HepG2 (cell line): ENCODE results near the gene U2AF2. TPM values are rescaled to one million over a fixed set of nuclear protein-coding genes. Genes with fewer than 3 reads are reported as not detected.

Source experiments
- ARNT2 ChIP-seq: sonication (generic); formaldehyde crosslinking; IDR thresholded peaks from 2 replicates; pipeline ENCODE4 v1.8.0; 2022; ENCODE audit warnings: mild to moderate bottlenecking, low read depth, missing genetic modification reagents, moderate library complexity
- ATRX ChIP-seq: sonication (generic); formaldehyde crosslinking; IDR thresholded peaks from 2 replicates; pipeline ENCODE4 v1.4.0; 2020; ENCODE audit warnings: missing genetic modification reagents, borderline replicate concordance
- CEBPB ChIP-seq: IDR thresholded peaks from 2 replicates; pipeline ENCODE4 v1.6.1; 2011; ENCODE audit warnings: low read depth, low read length, improper control_type of control experiment, borderline replicate concordance
- CSRNP1 ChIP-seq: sonication (generic); formaldehyde crosslinking; IDR thresholded peaks from 2 replicates; pipeline ENCODE4 v1.8.1; 2023; ENCODE audit warnings: mild to moderate bottlenecking, missing genetic modification reagents
- EZH2 ChIP-seq: conservative IDR thresholded peaks from 2 replicates; pipeline ENCODE4 v1.6.1; 2012; ENCODE audit warnings: mild to moderate bottlenecking, low read depth, low read length, moderate library complexity
- FOXK2 ChIP-seq: fragments of 450-650 bp; IDR thresholded peaks from 2 replicates; pipeline ENCODE4 v1.6.1; 2016
- FOXP1 ChIP-seq, 2 experiments: fragments of 450-650 bp in 1 of 2; IDR thresholded peaks; 2 replicates each; pipeline ENCODE4 v1.6.1; 2017 to 2018; ENCODE audit warnings: antibody characterized with exemption in 1 of 2
- GATAD2A ChIP-seq: IDR thresholded peaks from 2 replicates; pipeline ENCODE4 v1.6.1; 2016
- HOMEZ ChIP-seq: IDR thresholded peaks from 2 replicates; pipeline ENCODE4 v1.6.1; 2016; ENCODE audit warnings: low read depth
- MAFG ChIP-seq: sonication (generic); formaldehyde crosslinking; IDR thresholded peaks from 2 replicates; pipeline ENCODE4 v1.5.1; 2020; ENCODE audit warnings: mild to moderate bottlenecking, missing genetic modification reagents
- MXI1 ChIP-seq: IDR thresholded peaks from 3 replicates; pipeline ENCODE4 v1.6.1; 2012; ENCODE audit warnings: low read depth, low read length, inconsistent platforms, borderline replicate concordance
- PAX8 ChIP-seq: sonication (generic); formaldehyde crosslinking; IDR thresholded peaks from 2 replicates; pipeline ENCODE4 v1.8.0; 2022; ENCODE audit warnings: mild to moderate bottlenecking, missing genetic modification reagents, borderline replicate concordance
- PBX3 ChIP-seq: sonication (generic); formaldehyde crosslinking; IDR thresholded peaks from 2 replicates; pipeline ENCODE4 v1.8.1; 2023; ENCODE audit warnings: missing genetic modification reagents, inconsistent platforms, borderline replicate concordance
- RBFOX2 ChIP-seq: fragments of 200-400 bp; formaldehyde crosslinking; IDR thresholded peaks from 2 replicates; pipeline ENCODE4 v1.6.1; 2017; ENCODE audit warnings: low read depth, mild to moderate bottlenecking, low read length
- SNAPC5 ChIP-seq: sonication (generic); formaldehyde crosslinking; IDR thresholded peaks from 2 replicates; pipeline ENCODE4 v1.8.1; 2023; ENCODE audit warnings: mild to moderate bottlenecking, missing genetic modification reagents, borderline replicate concordance
- SP4 ChIP-seq: sonication (generic); formaldehyde crosslinking; IDR thresholded peaks from 2 replicates; pipeline ENCODE4 v1.8.1; 2023; ENCODE audit warnings: mild to moderate bottlenecking, missing genetic modification reagents
- THAP7 ChIP-seq: sonication (generic); formaldehyde crosslinking; IDR thresholded peaks from 2 replicates; pipeline ENCODE4 v1.8.1; 2023; ENCODE audit warnings: mild to moderate bottlenecking, missing genetic modification reagents
- YEATS2 ChIP-seq: sonication (generic); formaldehyde crosslinking; IDR thresholded peaks from 2 replicates; pipeline ENCODE4 v1.4.0; 2020; ENCODE audit warnings: missing genetic modification reagents, borderline replicate concordance
- ZBTB8A ChIP-seq: sonication (generic); formaldehyde crosslinking; IDR thresholded peaks from 2 replicates; pipeline ENCODE4 v1.4.0; 2020; ENCODE audit warnings: mild to moderate bottlenecking, low read depth, missing genetic modification reagents, borderline replicate concordance
- ZNF326 ChIP-seq: sonication (generic); formaldehyde crosslinking; IDR thresholded peaks from 2 replicates; pipeline ENCODE4 v1.4.0; 2020; ENCODE audit warnings: missing genetic modification reagents, borderline replicate concordance
- ZNF709 ChIP-seq: sonication (generic); formaldehyde crosslinking; IDR thresholded peaks from 2 replicates; pipeline ENCODE4 v1.5.0; 2020; ENCODE audit warnings: mild to moderate bottlenecking, missing genetic modification reagents
- ZSCAN20 ChIP-seq: sonication (generic); formaldehyde crosslinking; IDR thresholded peaks from 2 replicates; pipeline ENCODE4 v1.4.0; 2020; ENCODE audit warnings: missing genetic modification reagents, mild to moderate bottlenecking, borderline replicate concordance
- polyA plus RNA-seq, 8 experiments: library from polyadenylated mRNA; depleted of rRNA in 3 of 8; stranded (reverse) in 7 of 8; unstranded in 1 of 8; fragments of >200 nt; fragmentation: Illumina TruSeq in 4 of 8; extraction: Trizol in 4 of 8; gene quantifications; 2 replicates each; pipeline versions ENCODE4 v1.2.1 to v1.2.3, GENCODE V29; 2011 to 2016; ENCODE audit warnings: low read depth in 4 of 8, missing spikeins in 1 of 8, mixed read lengths in 1 of 8; ENCODE audit not compliant: insufficient read depth in 1 of 8
- total RNA-seq, 5 experiments: library from RNA; depleted of rRNA; stranded (reverse); fragments of >200 nt; fragmentation: Illumina TruSeq; extraction: Trizol; gene quantifications; 2 replicates each; pipeline ENCODE4 v1.2.3, GENCODE V29; 2016; ENCODE audit warnings: low read depth in 1 of 5

Gene U2AF2
- total and polyA plus RNA-seq, 2 of the 13 experiments (the other 11 are each of a cell fraction or from before 2014, with no cell fraction given) = 84.3 to 124 TPM

- TF ChIP-seq ZBTB8A (no peak), GATAD2A (peak; percentile 11; the same call in 1 of the 2 replicates), CEBPB (no peak), SNAPC5 (CRISPR knock-in tag) (no peak), ZSCAN20 (0 out of 2 replicates have a peak, but pooled peaks have one; percentile 30), RBFOX2 (peak; percentile 76), FOXK2 (no peak), HOMEZ (CRISPR knock-in tag) (no peak), SP4 (CRISPR knock-in tag) (no peak; the same call in 1 of the 2 replicates), PBX3 (no peak), MAFG (CRISPR knock-in tag) (no peak), MXI1 (0 out of 3 replicates have a peak, but pooled peaks have one; percentile 28), ZNF326 (CRISPR knock-in tag) (no peak), THAP7 (CRISPR knock-in tag) (0 out of 2 replicates have a peak, but pooled peaks have one; percentile 40), ZNF709 (CRISPR knock-in tag) (no peak), EZH2 (peak; percentile 60; the same call in 1 of the 2 replicates), ATRX (CRISPR knock-in tag) (no peak), FOXP1 (IDR thresholded peaks at IDR 0.05) (no peak), FOXP1 (CRISPR knock-in tag; IDR thresholded peaks at IDR 0.05) (no peak), ARNT2 (CRISPR knock-in tag) (no peak), CSRNP1 (CRISPR knock-in tag) (peak; percentile 45; the same call in 1 of the 2 replicates), PAX8 (CRISPR knock-in tag) (no peak), YEATS2 (CRISPR knock-in tag) (peak; percentile 31; the same call in 1 of the 2 replicates)
Observed at GRCh38 chr19:55647732-55648584, 6.9 kb upstream of the U2AF2 start, which contains the start of gene CCDC106 (continued).
